Astrocyte of the cerebellum (primary cell): ENCODE data around the gene ATP11A.

Source experiments
- DNase-seq: peaks from one replicate; pipeline ENCODE4 v3.0.0-alpha.2; 2011; ENCODE audit warnings: low read depth
- H3K4me3 ChIP-seq: 2 replicates; pipeline ENCODE4 v1.5.1; 2011; ENCODE audit warnings: mild to moderate bottlenecking, low read depth, low read length, moderate library complexity
- in situ Hi-C: cut with HindIII; loops from 2 replicates; pipeline ENCODE4 v1.10.0; 2017; ENCODE audit warnings: low sequenced_read_pairs
- TF ChIP-seq, protein P1 (sequence below): IDR thresholded peaks from 2 replicates; pipeline ENCODE4 v1.5.1; 2012; ENCODE audit warnings: low read length, low read depth, moderate library complexity, mild to moderate bottlenecking; ENCODE audit errors: missing control alignments

Gene ATP11A

DNA sequence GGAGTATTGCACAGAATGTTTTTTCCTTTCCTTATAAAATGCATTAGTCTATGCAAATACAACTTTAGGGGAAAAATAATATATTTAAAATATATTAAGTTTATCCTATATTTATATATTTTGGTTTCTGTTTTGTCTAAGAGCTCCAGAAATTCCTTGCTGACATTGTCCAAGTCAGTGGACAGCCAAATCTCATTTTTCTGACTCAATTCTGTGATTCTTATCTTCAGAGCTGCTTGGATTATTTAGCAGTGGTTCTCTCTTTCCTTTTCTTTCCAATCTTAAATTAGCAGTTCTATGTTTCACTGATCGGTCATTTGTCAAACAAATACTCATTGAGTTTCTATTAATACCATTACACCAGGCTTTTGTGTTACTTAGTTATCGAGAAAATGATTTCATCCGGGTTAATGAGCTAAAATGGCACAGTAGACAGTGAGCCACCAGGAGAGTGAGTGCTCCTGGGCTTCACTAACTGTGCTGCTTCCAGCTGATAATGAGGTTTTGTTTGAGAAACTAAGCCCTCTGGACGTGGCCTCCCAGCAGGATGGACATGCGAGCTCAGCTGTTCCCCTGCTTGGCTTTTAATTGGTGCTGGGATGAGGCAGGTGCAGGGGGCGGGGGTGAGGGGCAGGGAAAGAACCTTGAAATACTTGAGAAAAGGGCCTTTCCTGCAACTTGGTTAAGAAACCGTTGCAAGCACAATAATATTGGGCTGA, 44.0 kb downstream of the ATP11A start:
- DNase-seq: no peak
- no peak overlapping the region for H3K4me3 ChIP-seq
- TF ChIP-seq, protein P1, sequence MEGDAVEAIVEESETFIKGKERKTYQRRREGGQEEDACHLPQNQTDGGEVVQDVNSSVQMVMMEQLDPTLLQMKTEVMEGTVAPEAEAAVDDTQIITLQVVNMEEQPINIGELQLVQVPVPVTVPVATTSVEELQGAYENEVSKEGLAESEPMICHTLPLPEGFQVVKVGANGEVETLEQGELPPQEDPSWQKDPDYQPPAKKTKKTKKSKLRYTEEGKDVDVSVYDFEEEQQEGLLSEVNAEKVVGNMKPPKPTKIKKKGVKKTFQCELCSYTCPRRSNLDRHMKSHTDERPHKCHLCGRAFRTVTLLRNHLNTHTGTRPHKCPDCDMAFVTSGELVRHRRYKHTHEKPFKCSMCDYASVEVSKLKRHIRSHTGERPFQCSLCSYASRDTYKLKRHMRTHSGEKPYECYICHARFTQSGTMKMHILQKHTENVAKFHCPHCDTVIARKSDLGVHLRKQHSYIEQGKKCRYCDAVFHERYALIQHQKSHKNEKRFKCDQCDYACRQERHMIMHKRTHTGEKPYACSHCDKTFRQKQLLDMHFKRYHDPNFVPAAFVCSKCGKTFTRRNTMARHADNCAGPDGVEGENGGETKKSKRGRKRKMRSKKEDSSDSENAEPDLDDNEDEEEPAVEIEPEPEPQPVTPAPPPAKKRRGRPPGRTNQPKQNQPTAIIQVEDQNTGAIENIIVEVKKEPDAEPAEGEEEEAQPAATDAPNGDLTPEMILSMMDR: no peak
- in situ Hi-C loops: no loop called here

DNA sequence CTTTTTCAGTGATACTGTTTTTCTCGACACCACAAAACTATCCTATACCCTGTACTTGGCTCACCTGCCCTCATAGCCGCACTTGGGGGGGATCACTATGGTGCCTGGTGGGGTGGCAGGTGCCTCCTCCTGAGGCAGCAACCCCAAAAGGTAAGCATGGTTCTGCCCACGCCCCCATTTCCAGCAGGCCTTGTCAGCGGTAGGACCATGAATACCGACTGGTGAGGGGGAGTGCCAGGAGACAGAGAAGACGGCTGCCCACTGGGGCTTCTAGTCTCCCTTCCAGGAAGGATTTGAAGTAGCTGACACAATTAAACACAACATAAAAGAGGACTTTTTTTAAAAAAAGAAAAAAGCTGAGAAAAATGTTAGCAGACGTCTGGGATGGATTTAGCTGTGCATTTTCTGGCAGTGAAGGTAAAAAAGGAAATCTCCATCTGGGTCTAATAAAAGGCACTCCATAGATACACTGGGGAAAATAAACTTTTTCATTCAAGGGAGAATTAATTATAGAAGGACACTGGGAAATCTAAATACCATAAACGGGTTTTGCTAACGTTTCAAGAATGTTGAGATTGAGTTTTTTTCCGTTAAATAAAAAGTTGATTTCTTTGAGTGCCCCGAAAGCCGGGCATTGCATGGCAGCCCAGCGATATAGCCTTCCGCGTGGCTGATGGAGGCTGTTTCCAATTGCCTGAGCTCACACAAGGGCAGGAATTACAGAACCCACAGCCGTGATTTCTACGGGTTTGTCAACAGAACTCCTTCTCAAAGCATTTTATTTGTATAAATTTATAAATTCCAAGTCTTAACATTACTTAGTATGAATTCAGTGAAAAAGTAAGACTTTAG, 45.1 kb downstream of the ATP11A start:
- no peak for DNase-seq
- in situ Hi-C loops: no loop called here
- TF ChIP-seq, protein P1: no peak
- no peak overlapping the region for H3K4me3 ChIP-seq

DNA sequence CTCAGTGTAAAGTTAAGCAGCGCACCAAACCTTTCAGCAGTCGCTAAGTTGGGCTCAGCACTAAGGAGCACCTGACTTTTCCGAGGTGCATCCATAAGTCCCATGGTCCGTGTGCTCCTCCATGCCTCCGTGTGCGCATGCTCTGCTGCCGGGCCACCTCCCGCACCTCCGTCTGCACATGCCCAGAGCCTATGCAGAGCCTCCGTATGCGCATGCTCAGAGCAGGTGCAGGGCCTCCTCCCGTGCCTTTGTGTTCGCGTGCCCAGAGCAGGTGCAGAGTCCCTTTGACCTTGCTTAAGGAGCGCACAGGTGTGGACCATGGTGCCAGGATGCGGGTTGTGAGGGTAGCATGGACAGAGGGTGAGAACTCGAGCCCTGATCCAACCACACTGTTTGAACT, 46.0 kb downstream of the ATP11A start:
- DNase-seq: no peak
- in situ Hi-C loops: no loop called here
- TF ChIP-seq, protein P1: no peak
- no peak overlapping the region for H3K4me3 ChIP-seq

DNA sequence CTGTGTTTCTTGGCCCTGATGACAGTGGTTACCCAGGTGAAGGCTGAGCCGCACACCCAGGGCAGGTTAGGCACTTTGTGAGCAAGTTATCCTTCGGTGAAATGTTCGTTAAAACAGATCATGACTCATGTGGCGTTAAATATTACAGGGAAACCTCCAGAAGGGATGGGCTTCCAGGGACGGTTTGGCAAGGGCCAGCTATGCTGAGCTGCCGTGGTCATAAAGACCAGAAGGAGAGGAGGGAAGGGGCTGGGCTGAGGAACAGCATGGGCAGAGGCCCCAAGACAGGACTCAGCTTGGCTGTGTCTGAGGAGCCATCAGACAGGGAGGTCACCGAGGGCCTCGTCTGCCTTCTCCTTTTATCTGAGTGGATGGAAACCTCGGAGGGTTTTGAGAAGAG, 47.5 kb downstream of the ATP11A start:
- no peak overlapping the region for H3K4me3 ChIP-seq
- DNase-seq: no peak
- in situ Hi-C loops: no loop called here
- TF ChIP-seq, protein P1: no peak

DNA sequence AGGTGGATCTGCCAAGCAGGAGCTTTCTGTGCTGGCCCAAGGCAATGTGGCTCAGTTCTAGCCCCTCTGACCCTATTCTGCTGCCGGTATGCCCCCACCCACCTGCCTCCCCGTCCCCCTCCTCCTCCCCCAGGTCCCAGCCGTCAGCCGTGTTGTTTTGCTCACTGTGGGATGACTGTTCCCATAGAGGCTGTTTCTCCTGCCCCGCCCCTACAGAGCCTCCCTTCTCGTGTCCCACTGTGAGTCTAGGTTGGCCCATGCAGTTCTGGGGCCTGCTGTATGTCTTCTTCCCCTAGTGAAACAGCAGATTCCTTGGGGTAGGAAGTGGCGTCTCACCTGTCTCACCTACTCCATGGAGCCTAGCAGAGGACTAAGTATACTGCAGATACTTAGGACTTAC, 48.8 kb downstream of the ATP11A start:
- H3K4me3 ChIP-seq: no peak overlapping the region
- in situ Hi-C loops: no loop called here
- no peak for DNase-seq
- TF ChIP-seq, protein P1: no peak

DNA sequence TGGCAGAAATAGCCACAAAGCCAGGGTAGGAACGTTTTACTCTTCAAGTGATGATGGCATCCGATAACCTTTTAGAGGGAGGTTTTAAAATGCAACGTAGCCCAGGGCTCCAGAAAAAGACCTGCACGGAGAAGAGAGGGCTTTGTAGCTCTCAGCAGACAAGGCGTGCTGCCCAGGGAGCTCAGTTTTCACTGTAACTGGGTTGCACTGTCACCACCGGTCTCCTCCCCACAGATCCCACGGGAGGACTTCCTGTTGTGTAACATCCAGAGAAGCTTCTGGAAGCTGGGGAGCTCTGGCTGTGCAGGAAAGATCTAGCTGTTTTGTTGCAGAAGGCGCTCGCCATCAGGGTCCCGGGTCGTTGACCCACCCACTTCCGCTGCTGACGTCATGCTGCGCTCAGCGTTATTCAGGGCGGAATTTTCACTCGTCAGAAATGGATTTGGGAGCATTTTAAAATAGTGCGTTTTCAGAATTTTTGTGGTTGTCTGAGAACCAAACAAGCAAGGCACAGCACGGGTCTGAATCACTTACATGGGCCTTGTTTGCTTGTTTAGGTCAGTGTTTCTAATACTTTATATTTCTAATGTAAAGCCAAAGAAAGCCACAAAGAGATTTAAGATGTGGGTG, 50.8 kb downstream of the ATP11A start:
- in situ Hi-C loops: no loop called here
- H3K4me3 ChIP-seq: no peak overlapping the region
- TF ChIP-seq, protein P1: no peak
- no peak for DNase-seq
